Tibial nerve (tissue), 4 donors: Measurements from ENCODE around the gene SSH2.

ENCODE experiments used
- EP300 ChIP-seq, 2 donors: sonication (generic); formaldehyde crosslinking; IDR thresholded peaks; one replicate each; pipeline ENCODE4 v1.6.1; 2017; ENCODE audit warnings: antibody characterized with exemption in 2 of 2, mild to moderate bottlenecking in 1 of 2
- TF ChIP-seq, protein P1 (sequence below), 5 experiments: fragments of 200-600 bp in 3 of 5; fragments of 450-650 bp in 2 of 5; sonication (generic) in 3 of 5; IDR thresholded peaks; one replicate each; pipeline ENCODE4 v1.5.1; 2016 to 2019; ENCODE audit warnings: antibody characterized with exemption in 5 of 5, mild to moderate bottlenecking in 3 of 5, moderate library complexity in 2 of 5

DNA sequence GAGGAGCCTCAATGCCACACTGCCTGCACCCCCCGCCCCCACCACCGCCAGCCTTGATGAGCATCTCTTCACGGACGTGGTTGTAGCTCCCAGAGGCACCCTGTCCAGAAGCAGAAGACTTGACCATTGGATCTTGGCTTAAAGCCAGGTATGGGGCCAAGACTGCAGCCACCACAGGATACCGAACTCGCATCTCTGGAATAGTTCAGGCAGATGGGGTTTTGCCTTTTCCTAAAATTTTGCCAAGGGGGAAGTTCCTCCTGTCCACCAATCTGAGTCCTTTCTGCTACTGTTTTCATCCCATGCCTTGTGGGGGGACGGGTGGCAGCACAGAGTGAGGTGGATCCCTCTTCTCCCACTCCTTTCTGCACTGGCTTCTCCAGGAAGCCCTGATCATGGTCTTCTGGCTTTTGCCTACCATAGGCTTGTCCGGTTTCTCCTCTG, 308.3 kb downstream of the SSH2 start:
- TF ChIP-seq, protein P1, sequence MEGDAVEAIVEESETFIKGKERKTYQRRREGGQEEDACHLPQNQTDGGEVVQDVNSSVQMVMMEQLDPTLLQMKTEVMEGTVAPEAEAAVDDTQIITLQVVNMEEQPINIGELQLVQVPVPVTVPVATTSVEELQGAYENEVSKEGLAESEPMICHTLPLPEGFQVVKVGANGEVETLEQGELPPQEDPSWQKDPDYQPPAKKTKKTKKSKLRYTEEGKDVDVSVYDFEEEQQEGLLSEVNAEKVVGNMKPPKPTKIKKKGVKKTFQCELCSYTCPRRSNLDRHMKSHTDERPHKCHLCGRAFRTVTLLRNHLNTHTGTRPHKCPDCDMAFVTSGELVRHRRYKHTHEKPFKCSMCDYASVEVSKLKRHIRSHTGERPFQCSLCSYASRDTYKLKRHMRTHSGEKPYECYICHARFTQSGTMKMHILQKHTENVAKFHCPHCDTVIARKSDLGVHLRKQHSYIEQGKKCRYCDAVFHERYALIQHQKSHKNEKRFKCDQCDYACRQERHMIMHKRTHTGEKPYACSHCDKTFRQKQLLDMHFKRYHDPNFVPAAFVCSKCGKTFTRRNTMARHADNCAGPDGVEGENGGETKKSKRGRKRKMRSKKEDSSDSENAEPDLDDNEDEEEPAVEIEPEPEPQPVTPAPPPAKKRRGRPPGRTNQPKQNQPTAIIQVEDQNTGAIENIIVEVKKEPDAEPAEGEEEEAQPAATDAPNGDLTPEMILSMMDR (IDR thresholded peaks at IDR 0.05): no peak
- no peak for TF ChIP-seq EP300 (IDR thresholded peaks at IDR 0.05)
